ENCODE measurements around the gene CAPZB.

DNA sequence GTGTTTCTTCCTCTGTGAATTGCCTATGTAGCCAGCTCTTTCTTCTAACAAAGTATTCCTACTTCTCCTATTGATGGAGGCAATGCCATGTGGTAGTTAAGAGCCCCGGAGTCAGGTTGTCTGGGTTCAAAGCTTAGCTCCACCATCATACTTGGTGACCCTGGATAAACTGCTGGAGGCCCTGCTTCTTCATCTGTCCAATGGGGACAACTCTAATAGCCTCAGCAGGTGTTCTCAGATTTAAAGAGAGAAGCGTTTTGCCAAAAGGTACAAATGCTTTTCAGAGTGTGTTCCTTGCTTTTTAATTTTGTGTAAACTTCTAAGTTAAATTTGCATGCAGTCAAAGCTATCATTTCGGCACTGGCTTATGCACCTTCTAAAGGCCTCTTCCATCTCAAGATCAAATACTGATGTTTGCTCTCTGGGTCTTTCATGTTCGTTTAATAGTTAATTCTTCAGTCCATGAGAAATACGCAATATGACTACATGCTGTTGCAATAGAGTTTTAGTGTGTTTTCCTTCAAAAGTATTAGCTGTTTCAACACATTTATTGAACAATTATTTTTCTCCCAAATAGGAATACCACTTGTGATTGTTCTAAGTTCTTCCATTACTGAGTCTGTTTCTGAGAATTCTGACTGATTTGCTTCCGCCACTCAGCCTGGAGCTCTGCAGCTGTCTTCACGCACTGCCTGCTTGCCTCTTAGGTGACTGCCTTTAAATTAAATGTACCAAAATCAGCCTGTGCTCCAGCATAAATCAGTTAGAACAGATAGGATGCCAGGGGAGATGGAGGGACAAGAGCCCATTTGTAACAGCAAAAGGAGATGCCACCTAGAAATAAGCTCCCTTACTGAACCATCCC is 75.6 kb downstream of the CAPZB start:
- TF ChIP-seq, protein P1, sequence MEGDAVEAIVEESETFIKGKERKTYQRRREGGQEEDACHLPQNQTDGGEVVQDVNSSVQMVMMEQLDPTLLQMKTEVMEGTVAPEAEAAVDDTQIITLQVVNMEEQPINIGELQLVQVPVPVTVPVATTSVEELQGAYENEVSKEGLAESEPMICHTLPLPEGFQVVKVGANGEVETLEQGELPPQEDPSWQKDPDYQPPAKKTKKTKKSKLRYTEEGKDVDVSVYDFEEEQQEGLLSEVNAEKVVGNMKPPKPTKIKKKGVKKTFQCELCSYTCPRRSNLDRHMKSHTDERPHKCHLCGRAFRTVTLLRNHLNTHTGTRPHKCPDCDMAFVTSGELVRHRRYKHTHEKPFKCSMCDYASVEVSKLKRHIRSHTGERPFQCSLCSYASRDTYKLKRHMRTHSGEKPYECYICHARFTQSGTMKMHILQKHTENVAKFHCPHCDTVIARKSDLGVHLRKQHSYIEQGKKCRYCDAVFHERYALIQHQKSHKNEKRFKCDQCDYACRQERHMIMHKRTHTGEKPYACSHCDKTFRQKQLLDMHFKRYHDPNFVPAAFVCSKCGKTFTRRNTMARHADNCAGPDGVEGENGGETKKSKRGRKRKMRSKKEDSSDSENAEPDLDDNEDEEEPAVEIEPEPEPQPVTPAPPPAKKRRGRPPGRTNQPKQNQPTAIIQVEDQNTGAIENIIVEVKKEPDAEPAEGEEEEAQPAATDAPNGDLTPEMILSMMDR (IDR thresholded peaks at IDR 0.05 in 8 of 11, conservative IDR thresholded peaks at IDR 0.05 in 3 of 11), result no peak
- no peak for TF ChIP-seq POLR2A (IDR thresholded peaks at IDR 0.05)

All from spleen (tissue), 7 donors.